ENCODE results near the gene IFT88. TPM values are rescaled to one million over a fixed set of nuclear protein-coding genes. Genes with fewer than 3 reads are reported as not detected.

Gene IFT88
- total RNA-seq, 1 experiment from 2014 or later, result 8.7 TPM

DNA sequence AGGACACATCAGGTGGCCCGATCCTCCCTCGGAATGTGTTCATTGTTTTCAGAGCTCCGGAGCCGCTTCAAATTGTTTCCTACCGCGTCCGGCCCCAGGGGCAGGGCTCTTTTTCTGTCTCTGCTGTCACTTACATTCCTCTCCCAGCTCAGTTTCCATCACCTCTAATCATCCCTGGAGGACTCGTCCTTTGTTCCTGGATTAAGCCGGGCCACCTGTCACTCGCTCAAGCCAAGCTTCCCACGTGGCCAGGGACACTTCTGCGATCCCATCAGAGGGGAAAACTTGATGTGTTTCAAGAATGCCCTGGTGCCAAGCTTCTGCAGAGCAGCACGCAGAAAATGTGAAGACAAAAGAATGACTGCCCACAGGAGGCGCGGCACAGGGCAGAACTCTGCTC, 150.0 kb downstream of the IFT88 start:
- no peak for DNase-seq (ENCODE audit: low spot score)

DNA sequence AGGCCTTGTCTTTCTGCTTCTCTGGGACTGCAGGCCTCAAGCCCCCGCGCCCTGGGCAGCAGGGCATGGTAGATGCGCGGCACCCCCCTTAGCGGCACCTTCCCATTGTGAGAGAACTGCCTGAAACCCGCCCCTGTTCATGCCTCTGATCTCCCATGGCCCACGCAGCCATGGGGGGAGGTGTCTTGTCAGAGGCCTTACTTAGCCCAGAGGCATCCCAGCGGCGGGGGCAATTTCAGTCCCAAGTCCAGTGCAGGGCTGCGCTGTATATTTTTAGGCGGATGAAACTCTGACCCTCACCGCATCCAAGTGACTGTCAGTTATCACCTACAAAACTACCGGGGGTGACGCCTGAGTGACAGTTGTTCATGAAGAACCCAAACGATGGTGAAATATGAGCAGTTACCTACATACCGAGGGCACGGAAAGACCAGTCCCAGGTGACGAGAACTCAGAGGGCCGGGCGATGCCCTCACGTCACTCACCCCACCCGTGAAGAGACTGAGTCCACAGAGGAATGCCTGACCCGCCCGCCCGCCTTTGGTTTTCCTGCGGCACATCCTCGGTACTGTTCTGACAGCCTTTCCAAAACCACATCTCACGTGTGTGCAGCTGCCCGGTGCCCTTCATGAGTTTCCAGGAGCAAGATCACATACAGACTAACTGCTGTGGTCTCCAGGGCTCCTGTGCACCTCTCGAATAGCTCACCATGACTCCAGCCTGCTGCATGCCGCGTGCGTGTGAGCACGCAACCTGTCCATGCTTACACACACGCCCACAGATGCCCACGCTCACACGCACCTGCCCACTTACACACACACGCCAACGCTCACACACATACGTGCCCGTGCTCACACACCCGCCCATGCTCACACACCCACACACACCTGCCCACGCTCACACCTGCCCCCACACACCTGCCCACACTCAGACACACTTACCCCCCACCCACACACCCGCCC, 150.9 kb downstream of the IFT88 start:
- no peak for DNase-seq (ENCODE audit: low spot score)

DNA sequence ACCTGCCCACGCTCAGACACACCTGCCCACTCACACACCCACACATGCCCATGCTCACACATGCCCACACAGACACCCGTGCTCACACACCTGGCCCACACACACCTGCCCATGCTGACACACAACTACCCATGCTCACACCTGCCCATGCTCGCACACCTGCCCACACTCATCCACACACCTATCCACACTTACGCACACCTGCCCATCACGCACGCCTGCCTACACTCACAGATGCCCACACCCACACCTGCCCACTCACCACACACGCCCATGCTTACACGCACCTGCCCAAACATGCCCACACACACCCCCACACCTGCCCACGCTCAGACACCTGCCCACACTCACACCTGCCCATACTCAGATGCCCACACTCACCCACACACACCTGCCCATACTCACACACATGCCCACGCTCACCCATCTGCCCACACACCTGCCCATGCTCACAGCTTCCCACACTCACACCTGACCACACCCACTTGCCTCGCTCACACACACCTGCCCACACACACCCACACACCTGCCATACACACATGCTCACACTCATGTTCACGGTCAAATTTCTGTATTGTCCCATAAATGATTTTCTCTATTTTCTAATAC, 152.1 kb downstream of the IFT88 start:
- DNase-seq (ENCODE audit: low spot score), result no peak

DNA sequence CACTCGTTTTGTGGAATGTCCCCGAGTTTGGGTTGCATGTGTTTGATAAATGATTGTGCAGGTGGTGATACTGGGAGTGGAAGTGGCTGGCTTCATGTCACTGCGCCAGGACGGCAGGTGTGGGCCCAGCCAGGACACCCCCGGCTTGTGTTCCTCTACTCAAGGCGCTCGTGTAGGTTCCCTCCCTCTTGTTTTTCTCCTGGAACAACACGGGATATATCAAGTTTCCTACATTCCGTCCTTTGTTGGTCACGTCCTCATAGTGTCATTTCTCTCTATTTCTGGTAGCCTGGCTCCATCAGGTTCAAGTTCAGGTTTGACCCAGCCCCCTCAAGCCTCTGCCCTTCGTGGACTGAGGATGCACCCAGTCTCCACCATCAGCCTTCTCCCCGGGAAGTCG, 152.8 kb downstream of the IFT88 start:
- DNase-seq (ENCODE audit: low spot score), result no peak

DNA sequence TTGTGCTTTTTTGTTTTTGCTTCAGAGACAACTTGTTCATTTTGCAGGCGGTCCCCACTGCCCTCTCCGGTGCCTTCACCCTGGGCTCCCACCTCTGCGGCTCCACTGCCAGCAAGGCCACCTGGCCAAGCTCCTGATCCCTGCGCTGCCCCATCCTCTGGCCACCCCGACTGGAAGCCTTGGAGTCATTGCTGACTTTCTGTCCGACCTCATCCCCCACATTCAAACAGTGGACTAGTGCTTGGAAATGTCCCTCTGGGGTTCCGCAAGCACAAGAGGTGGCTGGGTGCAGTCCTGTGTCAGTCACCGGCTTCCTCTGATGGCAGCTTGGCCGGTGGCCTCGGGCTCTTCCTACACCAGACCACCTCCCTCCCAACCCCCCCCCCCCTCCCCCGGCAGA, 153.5 kb downstream of the IFT88 start:
- DNase-seq (ENCODE audit: low spot score), result no peak

DNA sequence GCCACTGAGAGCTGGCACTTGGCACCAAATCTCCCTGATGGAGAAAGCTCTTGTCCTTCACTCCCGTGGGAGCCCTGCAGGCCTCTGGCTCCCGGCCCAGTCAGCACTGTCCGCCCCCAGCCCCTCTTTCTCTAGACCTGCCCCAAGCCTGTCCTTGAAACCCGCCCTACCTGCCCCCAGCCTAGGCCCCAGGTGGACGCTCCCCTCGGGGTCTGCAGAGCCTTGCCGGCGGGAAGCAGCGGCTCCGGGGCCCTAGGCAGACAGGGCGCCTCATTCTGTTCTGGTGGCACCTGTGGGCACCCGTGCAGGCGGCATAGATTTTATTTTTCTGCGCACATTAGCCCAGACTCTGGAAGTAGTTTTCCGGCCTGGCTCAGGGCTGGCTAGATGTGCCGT, 154.1 kb downstream of the IFT88 start:
- no peak for DNase-seq (ENCODE audit: low spot score)

DNA sequence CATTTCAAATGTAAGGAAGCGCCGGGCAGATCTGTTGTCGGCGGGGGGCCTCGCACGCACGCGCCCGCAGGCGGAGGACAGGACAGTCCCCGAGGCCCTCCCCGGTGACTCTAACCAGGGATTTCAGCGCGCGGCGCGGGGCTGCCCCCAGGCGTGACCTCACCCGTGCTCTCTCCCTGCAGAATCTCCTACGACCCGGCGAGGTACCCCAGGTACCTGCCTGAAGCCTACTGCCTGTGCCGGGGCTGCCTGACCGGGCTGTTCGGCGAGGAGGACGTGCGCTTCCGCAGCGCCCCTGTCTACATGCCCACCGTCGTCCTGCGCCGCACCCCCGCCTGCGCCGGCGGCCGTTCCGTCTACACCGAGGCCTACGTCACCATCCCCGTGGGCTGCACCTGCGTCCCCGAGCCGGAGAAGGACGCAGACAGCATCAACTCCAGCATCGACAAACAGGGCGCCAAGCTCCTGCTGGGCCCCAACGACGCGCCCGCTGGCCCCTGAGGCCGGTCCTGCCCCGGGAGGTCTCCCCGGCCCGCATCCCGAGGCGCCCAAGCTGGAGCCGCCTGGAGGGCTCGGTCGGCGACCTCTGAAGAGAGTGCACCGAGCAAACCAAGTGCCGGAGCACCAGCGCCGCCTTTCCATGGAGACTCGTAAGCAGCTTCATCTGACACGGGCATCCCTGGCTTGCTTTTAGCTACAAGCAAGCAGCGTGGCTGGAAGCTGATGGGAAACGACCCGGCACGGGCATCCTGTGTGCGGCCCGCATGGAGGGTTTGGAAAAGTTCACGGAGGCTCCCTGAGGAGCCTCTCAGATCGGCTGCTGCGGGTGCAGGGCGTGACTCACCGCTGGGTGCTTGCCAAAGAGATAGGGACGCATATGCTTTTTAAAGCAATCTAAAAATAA, 154.7 kb downstream of the IFT88 start:
- no peak for DNase-seq (ENCODE audit: low spot score)

DNA sequence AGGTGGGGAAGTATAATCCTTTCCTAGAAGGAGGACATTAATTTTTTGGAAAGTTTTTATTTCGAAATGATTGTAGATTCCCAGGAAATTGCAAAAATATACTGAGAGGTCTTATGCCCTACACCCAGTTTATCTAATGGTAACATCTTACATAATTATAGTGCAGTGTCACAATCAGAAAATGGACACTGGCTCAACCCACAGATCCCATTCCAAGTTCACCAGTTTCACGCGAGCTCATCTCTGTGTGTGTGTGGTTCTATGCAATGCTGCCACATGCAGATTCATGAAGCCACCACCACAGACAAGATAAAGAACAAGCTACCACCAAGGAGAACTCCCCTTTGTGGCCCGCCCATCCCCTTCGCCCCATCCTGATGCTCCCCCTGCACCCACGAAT, 160.9 kb downstream of the IFT88 start:
- DNase-seq (ENCODE audit: low spot score), result no peak

DNA sequence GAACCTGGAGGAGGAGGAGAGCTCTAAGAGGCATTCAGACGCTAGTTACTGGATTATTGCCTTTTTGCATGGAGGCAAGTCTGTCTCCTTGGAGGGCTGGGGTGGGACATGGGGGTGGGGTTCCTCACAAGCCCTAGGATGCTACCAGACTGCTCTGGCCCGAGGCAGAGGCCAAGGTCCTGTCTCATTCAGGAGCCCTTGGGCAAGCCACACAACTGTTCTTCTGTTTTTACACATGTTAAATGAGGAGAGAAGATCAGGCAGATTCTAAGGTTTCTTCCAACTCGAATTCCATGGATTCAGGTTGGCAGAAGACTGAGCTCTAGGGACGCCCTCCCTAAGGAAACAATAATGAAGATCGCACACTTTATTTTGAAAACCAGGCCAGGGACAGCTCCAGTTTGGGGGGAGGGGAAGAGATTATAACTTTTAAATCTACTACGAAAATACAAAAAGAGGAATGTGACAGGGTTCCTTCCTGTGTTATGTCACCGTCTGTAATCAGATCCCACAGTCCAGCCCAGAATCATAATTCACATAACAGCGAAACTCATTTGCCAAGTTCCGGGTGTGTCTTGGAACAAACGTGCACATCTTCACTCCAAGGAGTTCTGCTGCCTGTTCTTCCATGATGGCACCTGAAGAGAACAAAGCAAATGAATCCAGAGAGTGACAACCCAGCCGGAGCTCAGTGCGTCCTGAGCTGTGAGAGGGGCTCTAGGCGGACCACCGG, 161.8 kb downstream of the IFT88 start:
- no peak for DNase-seq (ENCODE audit: low spot score)

DNA sequence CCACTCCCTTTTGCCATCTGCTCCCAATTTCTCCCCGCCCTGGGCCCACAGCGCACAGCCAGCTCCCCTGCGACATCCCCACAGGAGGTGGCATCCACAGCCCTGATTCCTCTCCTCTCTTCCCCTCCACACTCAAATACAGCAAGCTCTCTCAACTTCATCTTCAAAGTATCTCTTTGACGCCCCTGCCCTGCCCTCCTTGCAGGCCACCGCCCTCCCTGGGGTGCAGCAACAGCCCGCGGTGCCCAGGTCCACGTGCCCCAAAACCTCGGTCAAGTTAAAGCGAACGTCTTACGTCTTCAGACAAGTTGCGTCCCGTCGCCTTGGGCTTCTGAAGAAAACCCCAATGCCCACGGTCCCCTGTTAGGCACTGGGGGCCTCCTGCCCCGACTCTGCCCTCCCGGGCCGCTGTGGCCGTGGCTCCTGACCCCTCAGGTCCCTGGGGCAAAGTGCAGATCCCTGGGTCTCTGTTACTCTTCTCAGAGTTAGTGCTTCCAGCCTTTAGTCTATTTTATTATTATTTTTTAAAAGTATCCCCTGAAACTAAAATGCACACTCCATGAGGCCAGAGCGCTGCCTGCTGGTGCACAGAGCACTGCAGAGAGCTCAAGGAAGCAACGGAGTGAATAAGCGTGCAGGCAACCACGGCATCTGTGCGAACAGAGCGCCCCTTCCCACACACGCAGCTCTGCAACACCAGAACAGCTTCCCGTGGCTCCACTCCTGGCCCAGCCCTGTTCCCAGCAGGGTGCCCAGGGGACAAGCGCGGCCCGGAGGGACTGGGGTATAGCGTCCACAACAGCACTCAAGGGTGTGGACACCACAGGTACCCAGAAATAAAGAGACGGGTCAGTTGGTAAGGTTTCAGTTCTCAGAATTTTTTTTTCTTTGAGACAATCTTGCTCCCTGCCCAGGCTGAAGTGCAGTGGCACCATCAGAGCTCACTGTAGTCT, 163.0 kb downstream of the IFT88 start:
- DNase-seq (ENCODE audit: low spot score), result no peak

DNA sequence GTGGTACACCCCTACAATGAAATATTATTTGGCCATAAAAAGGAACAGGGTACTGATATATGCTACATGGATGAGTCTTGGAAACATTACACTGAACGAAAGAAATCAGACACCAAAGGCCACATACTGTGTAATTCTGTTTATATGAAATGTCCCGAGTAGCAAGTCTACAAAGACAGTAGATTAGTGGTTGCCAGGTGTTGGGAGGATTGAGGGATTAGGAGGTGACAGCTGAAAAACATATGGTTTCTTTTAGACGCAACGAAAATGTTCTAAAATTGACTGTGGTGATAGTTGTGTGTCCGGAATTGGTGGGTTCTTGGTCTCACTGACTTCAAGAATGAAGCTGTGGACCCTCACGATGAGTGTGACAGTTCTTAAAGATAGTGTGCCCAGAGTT, 171.7 kb downstream of the IFT88 start:
- DNase-seq (ENCODE audit: low spot score), result no peak

DNA sequence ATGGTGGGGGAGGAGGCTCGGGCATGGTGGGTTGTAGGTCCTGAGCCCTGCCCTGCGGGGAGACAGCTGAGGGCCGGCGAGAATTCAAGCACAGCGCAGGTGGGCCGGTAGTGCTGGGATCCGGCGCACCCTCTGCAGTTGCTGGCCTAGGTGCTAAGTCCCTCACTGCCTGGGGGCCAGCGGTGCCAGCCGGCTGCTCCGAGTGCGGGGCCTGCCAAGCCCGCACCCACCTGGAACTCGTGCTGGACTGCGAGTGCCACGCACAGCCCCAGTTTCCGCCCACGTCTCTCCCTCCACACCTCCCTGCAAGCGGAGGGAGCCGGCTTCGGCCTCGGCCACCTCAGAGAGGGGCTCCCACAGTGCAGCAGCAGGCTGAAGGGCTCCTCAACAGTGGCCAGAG, 173.1 kb downstream of the IFT88 start:
- no peak for DNase-seq (ENCODE audit: low spot score)

Other genes with a start within 250 kb of the IFT88 start
- gene CRYL1, start 41.3 kb upstream of the IFT88 start, total RNA-seq (2014; rRNA removed; shearing (Covaris generic)), result 1.8 and 6.8 TPM in 2 replicates
- gene IL17D, start 136.5 kb downstream of the IFT88 start, total RNA-seq (2014; rRNA removed; shearing (Covaris generic)), result 0.43 and 0.97 TPM in 2 replicates
- 5.2 and 5.9 TPM in 2 replicates for gene EEF1AKMT1, start 206.8 kb downstream of the IFT88 start, total RNA-seq (2014; rRNA removed; shearing (Covaris generic))